Mesendoderm (in vitro differentiated cells): ENCODE data around the gene NSUN6.

Experiments used
- DNase-seq: peaks from one replicate; pipeline ENCODE4 v3.0.0; 2013
- H2AK5ac ChIP-seq: 2 replicates; pipeline ENCODE4 v1.6.1; 2013; ENCODE audit warnings: low read length, inconsistent platforms
- H2BK120ac ChIP-seq: 2 replicates; pipeline ENCODE4 v1.6.1; 2013; ENCODE audit warnings: low read depth, mild to moderate bottlenecking, low read length, moderate library complexity, mixed read lengths
- H2BK15ac ChIP-seq: replicated peaks from 2 replicates; pipeline ENCODE4 v1.6.1; 2013; ENCODE audit warnings: low read depth, mild to moderate bottlenecking, moderate library complexity
- H2BK5ac ChIP-seq: 2 replicates; pipeline ENCODE4 v1.6.1; 2013; ENCODE audit warnings: low read length, inconsistent platforms
- H3K18ac ChIP-seq: 2 replicates; pipeline ENCODE4 v1.6.1; 2013; ENCODE audit warnings: mild to moderate bottlenecking, low read length, mixed read lengths
- H3K23ac ChIP-seq: one replicate; pipeline ENCODE4 v1.6.1; 2013; ENCODE audit warnings: low read length
- H3K27ac ChIP-seq: 2 replicates; pipeline ENCODE4 v1.5.1; 2013; ENCODE audit warnings: low read depth, mild to moderate bottlenecking, inconsistent platforms, low read length, moderate library complexity
- H3K27me3 ChIP-seq: 2 replicates; pipeline ENCODE4 v1.6.1; 2013; ENCODE audit warnings: low read length, control low read depth, mild to moderate bottlenecking, inconsistent platforms; ENCODE audit not compliant: insufficient read depth, poor library complexity
- H3K36me3 ChIP-seq: 2 replicates; pipeline ENCODE4 v1.6.1; 2013; ENCODE audit warnings: low read length, inconsistent platforms; ENCODE audit not compliant: control insufficient read depth, insufficient read depth
- H3K4ac ChIP-seq: one replicate; pipeline ENCODE4 v1.6.1; 2013; ENCODE audit warnings: low read depth, mild to moderate bottlenecking, low read length, moderate library complexity
- H3K4me1 ChIP-seq: 2 replicates; pipeline ENCODE4 v1.6.1; 2013; ENCODE audit warnings: low read depth, low read length, inconsistent platforms; ENCODE audit not compliant: control insufficient read depth
- H3K4me2 ChIP-seq: 2 replicates; pipeline ENCODE4 v1.6.1; 2013; ENCODE audit warnings: low read length
- H3K4me3 ChIP-seq: 2 replicates; pipeline ENCODE4 v1.5.1; 2013; ENCODE audit warnings: mild to moderate bottlenecking, low read length
- H3K56ac ChIP-seq: one replicate; pipeline ENCODE4 v1.6.1; 2013; ENCODE audit warnings: low read length
- H3K79me1 ChIP-seq: 2 replicates; pipeline ENCODE4 v1.6.1; 2013; ENCODE audit warnings: low read length, inconsistent platforms
- H3K79me2 ChIP-seq: 2 replicates; pipeline ENCODE4 v1.6.1; 2013; ENCODE audit warnings: mild to moderate bottlenecking, low read length; ENCODE audit not compliant: control insufficient read depth, insufficient read depth
- H3K9ac ChIP-seq: 2 replicates; pipeline ENCODE4 v1.6.1; 2013; ENCODE audit warnings: low read length, inconsistent platforms
- H4K5ac ChIP-seq: one replicate; pipeline ENCODE4 v1.6.1; 2013; ENCODE audit warnings: low read length
- H4K8ac ChIP-seq: one replicate; pipeline ENCODE4 v1.6.1; 2013; ENCODE audit warnings: low read depth, mild to moderate bottlenecking, control low read depth, low read length, moderate library complexity
- WGBS: extraction: QIAGEN DNeasy Blood & Tissue Kit; methylation state at CpG from one replicate; pipeline ENCODE4 v1.1.7; 2013; ENCODE audit warnings: low lambda C conversion rate, missing lambda C conversion rate; ENCODE audit not compliant: insufficient coverage; ENCODE audit errors: extremely low coverage; 5-methylcytosine and 5-hydroxymethylcytosine counted together

The NSUN6 gene

GRCh38 chr10:18687195-18687594 is 35.8 kb upstream of the NSUN6 start:
- Histone ChIP-seq H3K4me2 (no peak overlapping the region), H3K4me1 (no peaks in the 10 kb centered on the region), H2BK120ac (no peak overlapping the region), H3K27me3 (no peaks in the 10 kb centered on the region), H4K5ac (no peak overlapping the region), H3K27ac (no peak overlapping the region), H3K4ac (no peak overlapping the region), H3K4me3 (no peak overlapping the region), H3K36me3 (no peaks in the 10 kb centered on the region), H3K79me1 (no peaks in the 10 kb centered on the region), H3K9ac (no peak overlapping the region), H3K23ac (no peak overlapping the region), H2AK5ac (no peak overlapping the region), H3K79me2 (no peaks in the 10 kb centered on the region), H3K56ac (no peak overlapping the region), H2BK15ac (no peak overlapping the region), H4K8ac (no peak overlapping the region), H2BK5ac (no peak overlapping the region), H3K18ac (no peak overlapping the region)
- WGBS = no CpG with 5 or more reads among the region's 7 CpGs
- no peak for DNase-seq

- no peak overlapping the region for H2BK5ac ChIP-seq
- no peak overlapping the region for H2BK15ac ChIP-seq
- H3K79me2 ChIP-seq = no peaks in the 10 kb centered on the region
- H3K36me3 ChIP-seq = no peaks in the 10 kb centered on the region
- no peak overlapping the region for H2AK5ac ChIP-seq
- H3K27ac ChIP-seq = no peak overlapping the region
- no peak overlapping the region for H3K4ac ChIP-seq
- no CpG with 5 or more reads among the region's 7 CpGs for WGBS
- H3K18ac ChIP-seq = no peak overlapping the region
- H3K23ac ChIP-seq = no peak overlapping the region
- H3K4me2 ChIP-seq = no peak overlapping the region
- H3K56ac ChIP-seq = no peak overlapping the region
- no peaks in the 10 kb centered on the region for H3K79me1 ChIP-seq
- no peak overlapping the region for H2BK120ac ChIP-seq
- no peaks in the 10 kb centered on the region for H3K27me3 ChIP-seq
- no peak overlapping the region for H4K8ac ChIP-seq
- H3K4me1 ChIP-seq = no peaks in the 10 kb centered on the region
- H4K5ac ChIP-seq = no peak overlapping the region
- no peak for DNase-seq
- no peak overlapping the region for H3K4me3 ChIP-seq
- no peak overlapping the region for H3K9ac ChIP-seq
Observed at GRCh38 chr10:18685555-18685954, 34.2 kb upstream of the NSUN6 start.

- Histone ChIP-seq H3K27ac (no peak overlapping the region), H3K27me3 (no peaks in the 10 kb centered on the region), H3K4me2 (no peak overlapping the region), H3K4ac (no peak overlapping the region), H3K36me3 (no peaks in the 10 kb centered on the region), H3K4me1 (no peaks in the 10 kb centered on the region), H3K23ac (no peak overlapping the region), H3K18ac (no peak overlapping the region), H3K4me3 (no peak overlapping the region), H2AK5ac (no peak overlapping the region), H4K8ac (no peak overlapping the region), H3K9ac (no peak overlapping the region), H2BK120ac (no peak overlapping the region), H3K79me2 (no peaks in the 10 kb centered on the region), H2BK15ac (no peak overlapping the region), H4K5ac (no peak overlapping the region), H3K79me1 (no peaks in the 10 kb centered on the region), H2BK5ac (no peak overlapping the region), H3K56ac (no peak overlapping the region)
- no peak for DNase-seq
- WGBS = no CpG with 5 or more reads among the region's 3 CpGs
Observed at GRCh38 chr10:18684953-18685352, 33.6 kb upstream of the NSUN6 start.

- Histone ChIP-seq H3K4ac (no peak overlapping the region), H3K79me2 (no peaks in the 10 kb centered on the region), H2BK120ac (no peak overlapping the region), H3K56ac (no peak overlapping the region), H3K23ac (no peak overlapping the region), H3K36me3 (no peaks in the 10 kb centered on the region), H3K4me1 (no peaks in the 10 kb centered on the region), H2BK15ac (no peak overlapping the region), H3K18ac (no peak overlapping the region), H2AK5ac (no peak overlapping the region), H4K5ac (no peak overlapping the region), H3K4me2 (no peak overlapping the region), H3K79me1 (no peaks in the 10 kb centered on the region), H3K27ac (no peak overlapping the region), H3K9ac (no peak overlapping the region), H3K27me3 (no peaks in the 10 kb centered on the region), H3K4me3 (no peak overlapping the region), H4K8ac (no peak overlapping the region), H2BK5ac (no peak overlapping the region)
- WGBS = no CpG with 5 or more reads among the region's 1 CpG
- DNase-seq = no peak
Observed at GRCh38 chr10:18684416-18684815, 33.0 kb upstream of the NSUN6 start.

GRCh38 chr10:18683427-18683826 is 32.0 kb upstream of the NSUN6 start:
- H3K4me1 ChIP-seq = no peaks in the 10 kb centered on the region
- H3K4me2 ChIP-seq = no peak overlapping the region
- H3K79me2 ChIP-seq = no peaks in the 10 kb centered on the region
- H3K18ac ChIP-seq = no peak overlapping the region
- H3K4ac ChIP-seq = no peak overlapping the region
- no peak overlapping the region for H4K5ac ChIP-seq
- no peak overlapping the region for H3K56ac ChIP-seq
- no peak overlapping the region for H3K4me3 ChIP-seq
- H2BK120ac ChIP-seq = no peak overlapping the region
- no peak overlapping the region for H2BK5ac ChIP-seq
- H3K27me3 ChIP-seq = no peaks in the 10 kb centered on the region
- no peak overlapping the region for H3K23ac ChIP-seq
- no peak for DNase-seq
- H2BK15ac ChIP-seq = no peak overlapping the region
- no CpG with 5 or more reads among the region's 1 CpG for WGBS
- no peak overlapping the region for H3K9ac ChIP-seq
- no peaks in the 10 kb centered on the region for H3K36me3 ChIP-seq
- H3K27ac ChIP-seq = no peak overlapping the region
- no peak overlapping the region for H4K8ac ChIP-seq
- no peaks in the 10 kb centered on the region for H3K79me1 ChIP-seq
- H2AK5ac ChIP-seq = no peak overlapping the region

- Histone ChIP-seq H3K79me2 (no peaks in the 10 kb centered on the region), H4K8ac (no peak overlapping the region), H3K4me1 (no peaks in the 10 kb centered on the region), H3K56ac (no peak overlapping the region), H2AK5ac (no peak overlapping the region), H3K23ac (no peak overlapping the region), H3K36me3 (no peaks in the 10 kb centered on the region), H2BK5ac (no peak overlapping the region), H2BK120ac (no peak overlapping the region), H3K4ac (no peak overlapping the region), H3K9ac (no peak overlapping the region), H3K18ac (no peak overlapping the region), H4K5ac (no peak overlapping the region), H3K4me3 (no peak overlapping the region), H3K79me1 (no peaks in the 10 kb centered on the region), H3K27ac (no peak overlapping the region), H3K27me3 (no peaks in the 10 kb centered on the region), H2BK15ac (no peak overlapping the region), H3K4me2 (no peak overlapping the region)
- no CpG with 5 or more reads among the region's 4 CpGs for WGBS
- no peak for DNase-seq
Observed at GRCh38 chr10:18681971-18682411, 30.6 kb upstream of the NSUN6 start.
